OCI-LY3 (cell line): ENCODE measurements around the gene ENPP3.

Experiments used
- H2AFZ ChIP-seq: fragments of 200-600, 300-600 bp; shearing (Covaris generic); 2 replicates; pipeline ENCODE4 v1.6.0; 2014; ENCODE audit warnings: antibody characterized with exemption, low read depth, low read length
- H3K27ac ChIP-seq: fragments of 200-600, 300-600 bp; sonication (generic); 2 replicates; pipeline ENCODE4 v1.5.1; 2014; ENCODE audit warnings: mild to moderate bottlenecking, low read length, moderate library complexity, mixed read lengths
- H3K27me3 ChIP-seq: fragments of 200-600, 300-600 bp; sonication (generic); 2 replicates; pipeline ENCODE4 v1.6.1; 2014; ENCODE audit warnings: low read depth, low read length, mixed read lengths
- H3K36me3 ChIP-seq: fragments of 200-600, 300-600 bp; sonication (generic); replicated peaks from 2 replicates; pipeline ENCODE3; 2014; ENCODE audit warnings: low read depth, low read length, mixed read lengths
- H3K4me1 ChIP-seq: fragments of 300-600, 200-600 bp; sonication (generic); 2 replicates; pipeline ENCODE4 v1.6.1; 2014; ENCODE audit warnings: low read length, mixed read lengths
- H3K4me2 ChIP-seq: fragments of 200-600, 300-600 bp; sonication (generic); 2 replicates; pipeline ENCODE4 v1.6.1; 2014; ENCODE audit warnings: low read length, mixed read lengths
- H3K4me3 ChIP-seq: fragments of 300-600, 200-600 bp; sonication (generic); 2 replicates; pipeline ENCODE4 v1.5.1; 2014; ENCODE audit warnings: antibody characterized with exemption, mild to moderate bottlenecking, low read length, moderate library complexity
- H3K79me2 ChIP-seq: fragments of 300-600, 200-600 bp; shearing (Covaris generic); 2 replicates; pipeline ENCODE4 v1.6.1; 2014; ENCODE audit warnings: mild to moderate bottlenecking, low read length, mixed read lengths
- H3K9ac ChIP-seq: fragments of 300-600, 200-600 bp; shearing (Covaris generic); 2 replicates; pipeline ENCODE4 v1.6.0; 2014; ENCODE audit warnings: mild to moderate bottlenecking, low read length, moderate library complexity
- H3K9me3 ChIP-seq: fragments of 200-600, 300-600 bp; shearing (Covaris generic); 2 replicates; pipeline ENCODE4 v1.6.1; 2014; ENCODE audit warnings: low read length, mixed read lengths; ENCODE audit not compliant: insufficient read depth
- H4K20me1 ChIP-seq: fragments of 200-600, 300-600 bp; sonication (generic); 2 replicates; pipeline ENCODE4 v1.6.1; 2016; ENCODE audit warnings: low read length, mixed read lengths; ENCODE audit not compliant: insufficient read depth
- EZH2phosphoT487 ChIP-seq: fragments of 200-600 bp; shearing (Covaris generic); IDR thresholded peaks from 2 replicates; pipeline ENCODE4 v1.6.1; 2018; ENCODE audit warnings: antibody characterized with exemption, mixed run types, low read depth
- TF ChIP-seq, protein P1 (sequence below): fragments of 200-600, 300-600 bp; sonication (generic); IDR thresholded peaks from 2 replicates; pipeline ENCODE4 v1.5.1; 2014; ENCODE audit warnings: antibody characterized with exemption, low read length, low read depth

The ENPP3 gene

DNA sequence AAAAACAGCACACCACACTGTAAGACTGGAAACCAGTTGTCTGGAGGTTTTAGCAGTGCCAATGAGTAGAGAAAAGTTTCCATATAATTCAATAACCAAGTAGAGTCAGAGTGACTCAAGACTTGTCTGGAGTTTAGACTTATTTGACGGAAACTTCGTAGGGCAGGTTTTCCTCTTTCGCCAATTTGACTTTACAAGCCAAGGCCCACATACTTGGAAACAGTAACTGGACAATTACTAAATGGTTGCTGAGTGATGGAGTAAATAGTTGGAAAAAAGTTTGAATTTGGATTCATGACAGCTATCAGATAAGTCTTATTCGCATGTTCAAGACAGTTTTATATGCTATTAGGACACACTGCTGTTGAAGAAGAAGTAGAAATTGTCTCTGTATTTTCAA lies 121.8 kb downstream of the ENPP3 start:
- Histone ChIP-seq H3K27ac (no peak overlapping the region), H3K9ac (no peak overlapping the region), H3K36me3 (no peaks in the 10 kb centered on the region), H3K4me2 (no peak overlapping the region), H4K20me1 (no peaks in the 10 kb centered on the region), H3K27me3 (no peaks in the 10 kb centered on the region), H3K4me1 (no peaks in the 10 kb centered on the region), H3K4me3 (no peak overlapping the region), H3K9me3 (no peaks in the 10 kb centered on the region), H3K79me2 (no peaks in the 10 kb centered on the region), H2AFZ (no peak overlapping the region)
- TF ChIP-seq, protein P1, sequence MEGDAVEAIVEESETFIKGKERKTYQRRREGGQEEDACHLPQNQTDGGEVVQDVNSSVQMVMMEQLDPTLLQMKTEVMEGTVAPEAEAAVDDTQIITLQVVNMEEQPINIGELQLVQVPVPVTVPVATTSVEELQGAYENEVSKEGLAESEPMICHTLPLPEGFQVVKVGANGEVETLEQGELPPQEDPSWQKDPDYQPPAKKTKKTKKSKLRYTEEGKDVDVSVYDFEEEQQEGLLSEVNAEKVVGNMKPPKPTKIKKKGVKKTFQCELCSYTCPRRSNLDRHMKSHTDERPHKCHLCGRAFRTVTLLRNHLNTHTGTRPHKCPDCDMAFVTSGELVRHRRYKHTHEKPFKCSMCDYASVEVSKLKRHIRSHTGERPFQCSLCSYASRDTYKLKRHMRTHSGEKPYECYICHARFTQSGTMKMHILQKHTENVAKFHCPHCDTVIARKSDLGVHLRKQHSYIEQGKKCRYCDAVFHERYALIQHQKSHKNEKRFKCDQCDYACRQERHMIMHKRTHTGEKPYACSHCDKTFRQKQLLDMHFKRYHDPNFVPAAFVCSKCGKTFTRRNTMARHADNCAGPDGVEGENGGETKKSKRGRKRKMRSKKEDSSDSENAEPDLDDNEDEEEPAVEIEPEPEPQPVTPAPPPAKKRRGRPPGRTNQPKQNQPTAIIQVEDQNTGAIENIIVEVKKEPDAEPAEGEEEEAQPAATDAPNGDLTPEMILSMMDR, result no peak
- no peak for TF ChIP-seq EZH2phosphoT487

DNA sequence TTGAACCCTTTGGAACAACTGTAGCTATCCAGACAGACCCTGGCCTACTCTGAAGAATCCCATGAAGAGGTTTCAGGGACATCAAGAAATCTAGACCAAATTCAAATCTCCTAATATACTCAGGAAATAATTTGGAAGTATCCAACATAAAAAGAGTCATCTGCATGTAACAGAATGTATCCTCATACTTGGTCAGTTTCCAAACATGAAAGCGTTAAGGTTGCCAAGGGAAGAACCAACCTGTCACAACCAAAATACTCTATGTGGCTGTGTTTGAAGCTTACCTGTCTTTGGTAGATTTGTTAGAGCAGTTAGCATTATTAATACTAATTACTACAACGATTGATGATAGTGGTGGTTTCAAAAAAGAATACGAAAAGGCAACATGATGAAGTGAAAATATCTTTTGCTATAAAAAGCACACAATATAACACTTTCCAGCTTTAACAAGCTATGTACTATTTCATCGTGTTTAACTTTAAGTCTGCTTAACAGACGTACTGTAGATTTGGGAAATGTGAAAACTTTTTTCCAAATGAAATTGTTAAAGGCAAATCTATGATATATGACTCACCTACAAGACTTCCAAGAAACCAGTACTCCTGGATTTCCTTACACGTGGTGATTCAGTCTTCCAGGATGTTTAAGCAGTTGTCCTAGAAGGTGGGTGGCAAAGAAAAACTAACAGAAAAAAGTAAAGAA lies 124.1 kb downstream of the ENPP3 start:
- H3K4me2 ChIP-seq, result no peak overlapping the region
- no peak overlapping the region for H3K9ac ChIP-seq
- no peaks in the 10 kb centered on the region for H3K4me1 ChIP-seq
- no peak overlapping the region for H3K4me3 ChIP-seq
- no peak overlapping the region for H2AFZ ChIP-seq
- no peaks in the 10 kb centered on the region for H3K79me2 ChIP-seq
- no peaks in the 10 kb centered on the region for H3K36me3 ChIP-seq
- no peak overlapping the region for H3K27ac ChIP-seq
- no peaks in the 10 kb centered on the region for H4K20me1 ChIP-seq
- TF ChIP-seq EZH2phosphoT487, result no peak
- TF ChIP-seq, protein P1, result no peak
- H3K27me3 ChIP-seq, result no peaks in the 10 kb centered on the region
- no peaks in the 10 kb centered on the region for H3K9me3 ChIP-seq

DNA sequence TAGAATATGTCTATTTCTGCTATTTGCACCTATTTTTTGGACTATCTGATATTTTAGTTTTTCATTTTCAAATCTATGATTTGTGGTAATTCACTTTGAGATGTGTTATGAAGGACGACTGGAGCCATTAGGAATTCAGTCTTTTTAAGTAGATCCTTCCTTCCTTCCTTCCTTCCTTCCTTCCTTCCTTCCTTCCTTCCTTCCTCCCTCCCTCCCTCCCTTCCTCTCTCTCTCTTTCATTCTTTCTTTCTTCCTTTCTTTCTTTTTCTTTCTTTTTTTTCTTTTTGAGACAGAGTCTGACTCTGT lies 124.6 kb downstream of the ENPP3 start:
- Histone ChIP-seq H4K20me1 (no peaks in the 10 kb centered on the region), H3K36me3 (no peaks in the 10 kb centered on the region), H3K27me3 (no peaks in the 10 kb centered on the region), H3K27ac (no peak overlapping the region), H3K4me2 (no peak overlapping the region), H2AFZ (no peak overlapping the region), H3K79me2 (no peaks in the 10 kb centered on the region), H3K9me3 (no peaks in the 10 kb centered on the region), H3K4me3 (no peak overlapping the region), H3K4me1 (no peaks in the 10 kb centered on the region), H3K9ac (no peak overlapping the region)
- TF ChIP-seq EZH2phosphoT487, result no peak

DNA sequence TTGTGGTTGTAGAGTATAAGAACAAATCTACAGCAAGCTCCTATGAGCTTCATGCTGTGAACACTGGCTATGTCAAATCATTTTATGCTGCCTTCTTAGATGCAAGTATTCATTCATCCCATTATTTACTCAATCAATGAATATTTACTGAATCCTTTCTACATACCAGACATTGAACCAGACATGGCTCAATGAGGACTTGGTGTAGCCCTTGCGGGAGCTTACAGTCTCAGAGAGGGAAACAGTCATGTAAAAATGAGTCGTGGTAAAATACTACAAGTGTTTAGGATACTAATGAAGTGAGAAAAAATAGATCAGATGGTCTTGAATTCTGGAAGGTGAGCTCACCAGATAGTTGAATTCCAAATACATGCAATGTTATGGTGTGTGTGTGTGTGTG lies 125.9 kb downstream of the ENPP3 start:
- H4K20me1 ChIP-seq, result no peaks in the 10 kb centered on the region
- no peak overlapping the region for H3K4me3 ChIP-seq
- no peaks in the 10 kb centered on the region for H3K27me3 ChIP-seq
- no peaks in the 10 kb centered on the region for H3K4me1 ChIP-seq
- no peaks in the 10 kb centered on the region for H3K36me3 ChIP-seq
- H3K79me2 ChIP-seq, result no peaks in the 10 kb centered on the region
- H3K4me2 ChIP-seq, result no peak overlapping the region
- H2AFZ ChIP-seq, result no peak overlapping the region
- TF ChIP-seq EZH2phosphoT487, result no peak
- TF ChIP-seq, protein P1, result no peak
- no peak overlapping the region for H3K9ac ChIP-seq
- H3K9me3 ChIP-seq, result no peaks in the 10 kb centered on the region
- H3K27ac ChIP-seq, result no peak overlapping the region
